Measurements from ENCODE around the gene SDHC. TPM values are rescaled to one million over a fixed set of nuclear protein-coding genes. Genes with fewer than 3 reads are reported as not detected.
"Not testable (repeated sequence)": the region's sequence is repeated elsewhere in the genome, so short reads cannot be mapped to it uniquely, and the experiment has no call there.

SDHC gene
- total and polyA plus RNA-seq, 2 experiments from 2014 or later, result 84.4 to 107 TPM

DNA sequence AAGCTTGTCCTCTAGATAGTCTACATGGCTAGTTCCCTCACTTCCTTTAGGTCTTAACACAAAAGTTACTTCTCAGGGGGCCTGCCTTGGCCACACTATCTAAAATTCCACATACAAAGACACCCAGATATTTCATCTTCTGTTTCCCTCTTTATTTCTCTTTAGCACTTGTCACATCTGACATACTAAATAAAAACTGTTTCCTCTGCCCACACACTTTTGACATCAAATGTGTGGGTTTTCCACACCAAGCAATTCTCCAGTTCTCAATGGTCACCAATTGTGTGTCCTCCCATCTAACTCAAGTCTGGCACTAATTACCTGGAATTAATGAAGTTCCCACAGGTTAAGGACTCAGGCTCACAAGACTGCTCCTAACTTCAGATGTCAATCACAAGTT is 79.0 kb downstream of the SDHC start:
- Mint-ChIP-seq H3K9me3 (no peaks in the 10 kb centered on the region), H3K27ac (no peak overlapping the region), H3K27me3 (ENCODE audit: insufficient read depth, low read depth, poor library complexity) (peaks cover 13% of the 10 kb centered on the region), H3K4me1 (peaks cover 7% of the 10 kb centered on the region; the same call in 2 of the 3 replicates), H3K4me3 (no peak overlapping the region), H3K36me3 (ENCODE audit: low read depth) (peaks cover 3% of the 10 kb centered on the region; the same call in 1 of the 3 replicates)
- Histone ChIP-seq H2AFZ (no peak overlapping the region), H3K36me3 (ENCODE audit: insufficient read depth) (no peaks in the 10 kb centered on the region), H3K4me2 (no peak overlapping the region), H3K4me1 (ENCODE audit: insufficient read depth) (no peaks in the 10 kb centered on the region; the same call in 1 of the 2 replicates), H3K27ac (ENCODE audit: low read depth) (no peak overlapping the region), H3K4me3 (no peak overlapping the region), H3K27me3 (ENCODE audit: insufficient read depth) (0 out of 2 replicates have a peak, but pooled peaks cover 8% of the 10 kb centered on the region), H3K79me2 (replicated peaks; ENCODE audit: insufficient read depth) (no peaks in the 10 kb centered on the region), H3F3A (replicated peaks; ENCODE audit: low read depth) (peaks cover 13% of the 10 kb centered on the region; the same call in 1 of the 2 replicates), H3K9me2 (ENCODE audit: insufficient read depth) (no peaks in the 10 kb centered on the region), H4K20me1 (replicated peaks; ENCODE audit: insufficient read depth) (no peaks in the 10 kb centered on the region)
- no peak for DNase-seq (ENCODE audit: low spot score)
- ATAC-seq, result no peak
- TF ChIP-seq EZH2 (IDR thresholded peaks at IDR 0.05; ENCODE audit: low read depth, unreplicated experiment) (no peak), CREB1 (CRISPR knock-in tag; IDR thresholded peaks at IDR 0.05; ENCODE audit: low read depth) (no peak), ZNF114 (CRISPR knock-in tag; IDR thresholded peaks at IDR 0.05) (no peak), EZH2phosphoT487 (IDR thresholded peaks at IDR 0.05; ENCODE audit: unreplicated experiment) (no peak), ZNF331 (CRISPR knock-in tag; IDR thresholded peaks at IDR 0.05; ENCODE audit: low read depth) (no peak)
- TF ChIP-seq, protein P1, sequence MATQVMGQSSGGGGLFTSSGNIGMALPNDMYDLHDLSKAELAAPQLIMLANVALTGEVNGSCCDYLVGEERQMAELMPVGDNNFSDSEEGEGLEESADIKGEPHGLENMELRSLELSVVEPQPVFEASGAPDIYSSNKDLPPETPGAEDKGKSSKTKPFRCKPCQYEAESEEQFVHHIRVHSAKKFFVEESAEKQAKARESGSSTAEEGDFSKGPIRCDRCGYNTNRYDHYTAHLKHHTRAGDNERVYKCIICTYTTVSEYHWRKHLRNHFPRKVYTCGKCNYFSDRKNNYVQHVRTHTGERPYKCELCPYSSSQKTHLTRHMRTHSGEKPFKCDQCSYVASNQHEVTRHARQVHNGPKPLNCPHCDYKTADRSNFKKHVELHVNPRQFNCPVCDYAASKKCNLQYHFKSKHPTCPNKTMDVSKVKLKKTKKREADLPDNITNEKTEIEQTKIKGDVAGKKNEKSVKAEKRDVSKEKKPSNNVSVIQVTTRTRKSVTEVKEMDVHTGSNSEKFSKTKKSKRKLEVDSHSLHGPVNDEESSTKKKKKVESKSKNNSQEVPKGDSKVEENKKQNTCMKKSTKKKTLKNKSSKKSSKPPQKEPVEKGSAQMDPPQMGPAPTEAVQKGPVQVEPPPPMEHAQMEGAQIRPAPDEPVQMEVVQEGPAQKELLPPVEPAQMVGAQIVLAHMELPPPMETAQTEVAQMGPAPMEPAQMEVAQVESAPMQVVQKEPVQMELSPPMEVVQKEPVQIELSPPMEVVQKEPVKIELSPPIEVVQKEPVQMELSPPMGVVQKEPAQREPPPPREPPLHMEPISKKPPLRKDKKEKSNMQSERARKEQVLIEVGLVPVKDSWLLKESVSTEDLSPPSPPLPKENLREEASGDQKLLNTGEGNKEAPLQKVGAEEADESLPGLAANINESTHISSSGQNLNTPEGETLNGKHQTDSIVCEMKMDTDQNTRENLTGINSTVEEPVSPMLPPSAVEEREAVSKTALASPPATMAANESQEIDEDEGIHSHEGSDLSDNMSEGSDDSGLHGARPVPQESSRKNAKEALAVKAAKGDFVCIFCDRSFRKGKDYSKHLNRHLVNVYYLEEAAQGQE (IDR thresholded peaks at IDR 0.05; ENCODE audit: unreplicated experiment), result no peak

DNA sequence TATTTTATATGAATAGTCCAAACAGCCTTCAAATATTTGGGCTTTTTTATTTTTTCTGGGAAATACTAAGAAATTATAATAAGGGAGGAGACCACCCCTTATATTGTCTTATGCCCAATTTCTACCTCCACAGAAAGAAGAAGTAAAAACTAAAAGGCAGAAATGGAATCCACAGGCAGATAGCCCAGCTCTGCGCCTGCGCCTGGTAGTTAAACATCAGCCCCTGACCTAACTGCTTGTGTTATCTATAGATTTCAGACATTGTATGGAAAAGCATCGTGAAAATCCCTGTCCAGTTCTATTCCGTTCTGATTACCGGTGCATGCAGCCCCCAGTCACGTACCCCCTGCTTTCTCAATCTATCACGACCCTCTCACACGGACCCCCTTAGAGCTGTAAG is 82.9 kb downstream of the SDHC start:
- H3K4me3 ChIP-seq; H4K20me1 ChIP-seq (replicated peaks; ENCODE audit: insufficient read depth); H3K27ac ChIP-seq (ENCODE audit: low read depth); H3K79me2 ChIP-seq (replicated peaks; ENCODE audit: insufficient read depth); H2AFZ ChIP-seq; H3K27ac Mint-ChIP-seq; DNase-seq (ENCODE audit: low spot score); H3K27me3 ChIP-seq (ENCODE audit: insufficient read depth); H3K4me1 Mint-ChIP-seq; H3K4me3 Mint-ChIP-seq; H3K4me1 ChIP-seq (ENCODE audit: insufficient read depth); H3K36me3 Mint-ChIP-seq (ENCODE audit: low read depth); ATAC-seq; H3K9me3 Mint-ChIP-seq; H3K4me2 ChIP-seq; H3K9me2 ChIP-seq (ENCODE audit: insufficient read depth); H3K36me3 ChIP-seq (ENCODE audit: insufficient read depth): not testable (repeated sequence)
- H3K27me3 Mint-ChIP-seq (ENCODE audit: insufficient read depth, low read depth, poor library complexity), result peaks cover 23% of the 10 kb centered on the region
- H3F3A ChIP-seq (replicated peaks; ENCODE audit: low read depth), result peaks cover 23% of the 10 kb centered on the region

DNA sequence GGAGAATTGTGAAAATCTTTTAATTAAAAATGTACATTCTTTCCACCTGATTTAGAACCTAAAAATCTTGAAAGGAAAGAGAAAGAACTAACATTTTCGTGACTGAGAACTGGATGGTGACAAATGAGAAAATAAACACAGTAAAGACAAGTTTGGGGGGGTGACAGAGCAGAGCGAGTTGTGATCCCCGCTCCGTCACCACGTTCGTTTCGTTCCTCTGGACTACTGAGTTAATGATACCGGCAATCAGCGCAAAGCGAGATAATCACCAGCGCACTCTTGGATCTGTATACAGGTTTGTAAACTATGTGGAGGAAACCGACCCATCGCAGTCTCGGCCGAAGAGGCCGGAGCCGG is 84.7 kb downstream of the SDHC start:
- H3K4me1 Mint-ChIP-seq, result peaks cover 4% of the 10 kb centered on the region; the same call in 2 of the 3 replicates
- Histone ChIP-seq H3K27me3 (ENCODE audit: insufficient read depth) (no peaks in the 10 kb centered on the region), H3K4me1 (ENCODE audit: insufficient read depth) (peaks cover 5% of the 10 kb centered on the region; the same call in 1 of the 2 replicates), H3K4me3 (peak overlapping the region; percentile 100), H3K27ac (ENCODE audit: low read depth) (peak overlapping the region; percentile 96), H2AFZ (peak overlapping the region; percentile 64; the same call in 1 of the 2 replicates), H3K79me2 (replicated peaks; ENCODE audit: insufficient read depth) (no peaks in the 10 kb centered on the region), H3F3A (replicated peaks; ENCODE audit: low read depth) (peaks cover 23% of the 10 kb centered on the region), H3K4me2 (peak overlapping the region; percentile 86), H4K20me1 (replicated peaks; ENCODE audit: insufficient read depth) (no peaks in the 10 kb centered on the region), H3K36me3 (ENCODE audit: insufficient read depth) (no peaks in the 10 kb centered on the region), H3K9me2 (ENCODE audit: insufficient read depth) (no peaks in the 10 kb centered on the region)
- ATAC-seq (no peak), DNase-seq (ENCODE audit: low spot score) (no peak)
- peak overlapping the region; percentile 99 for H3K27ac Mint-ChIP-seq
- H3K27me3 Mint-ChIP-seq (ENCODE audit: insufficient read depth, low read depth, poor library complexity), result peaks cover 20% of the 10 kb centered on the region
- peak overlapping the region; percentile 93 for H3K4me3 Mint-ChIP-seq
- peaks cover 3% of the 10 kb centered on the region; the same call in 2 of the 3 replicates for H3K36me3 Mint-ChIP-seq (ENCODE audit: low read depth)
- H3K9me3 Mint-ChIP-seq, result peaks cover 9% of the 10 kb centered on the region; the same call in 2 of the 3 replicates
- TF ChIP-seq ZNF331 (CRISPR knock-in tag; IDR thresholded peaks at IDR 0.05; ENCODE audit: low read depth) (no peak), CREB1 (CRISPR knock-in tag; IDR thresholded peaks at IDR 0.05; ENCODE audit: low read depth) (no peak), EZH2 (IDR thresholded peaks at IDR 0.05; ENCODE audit: low read depth, unreplicated experiment) (no peak), ZNF114 (CRISPR knock-in tag; IDR thresholded peaks at IDR 0.05) (no peak), POLR2AphosphoS5 (IDR thresholded peaks at IDR 0.05; ENCODE audit: low read depth) (no peak)

Data from GM23338 (cell line).